WERI-Rb-1 (cell line): ENCODE measurements around the gene NUP62.

ENCODE experiments used
- DNase-seq: peaks from one replicate; pipeline ENCODE4 v3.0.0-alpha.2; 2020
- H3K27ac ChIP-seq: fragments of 250-450 bp; sonication (Bioruptor Pico); 2 replicates; pipeline ENCODE4 v1.5.1; 2020; ENCODE audit warnings: mild to moderate bottlenecking, moderate library complexity
- H3K27me3 ChIP-seq: fragments of 250-450 bp; sonication (Bioruptor Pico); 2 replicates; pipeline ENCODE4 v1.5.1; 2021; ENCODE audit warnings: mild to moderate bottlenecking, low read depth, moderate library complexity; ENCODE audit not compliant: insufficient read depth, severe bottlenecking
- H3K36me3 ChIP-seq: fragments of 250-450 bp; sonication (Bioruptor Pico); 2 replicates; pipeline ENCODE4 v1.5.1; 2020; ENCODE audit warnings: mild to moderate bottlenecking, moderate library complexity
- H3K4me3 ChIP-seq: 2 replicates; pipeline ENCODE4 v1.5.1; 2011; ENCODE audit warnings: low read depth, mild to moderate bottlenecking, control low read depth, low read length
- H3K9me3 ChIP-seq: fragments of 250-450 bp; sonication (Bioruptor Pico); 2 replicates; pipeline ENCODE4 v1.5.1; 2021; ENCODE audit warnings: mild to moderate bottlenecking, moderate library complexity; ENCODE audit not compliant: severe bottlenecking
- CTCF ChIP-seq: IDR thresholded peaks from 2 replicates; pipeline ENCODE4 v1.5.1; 2011; ENCODE audit warnings: low read depth, mild to moderate bottlenecking, control low read depth, inconsistent platforms, low read length

The NUP62 gene

GRCh38 chr19:49929121-49929610, at the start of gene NUP62, which contains the start of gene ATF5:
NUP62 (minus strand) TSS chr19:49929504; CDS start chr19:49909807, 19,697 bp downstream.
ATF5 (plus strand) TSS chr19:49929205; CDS start chr19:49930851, 1,646 bp downstream.
- Histone ChIP-seq H3K36me3 (peaks cover 51% of the 10 kb centered on the region), H3K27ac (peak within 1 kb of the TSS; percentile 100), H3K27me3 (no peaks in the 10 kb centered on the region), H3K9me3 (no peaks in the 10 kb centered on the region), H3K4me3 (peak within 1 kb of the TSS; percentile 99)
- TF ChIP-seq CTCF: no peak
- peak; percentile 94 for DNase-seq

GRCh38 chr19:49978324-49978723, 49.0 kb upstream of the NUP62 start:
- Histone ChIP-seq H3K27me3 (no peaks in the 10 kb centered on the region), H3K36me3 (no peaks in the 10 kb centered on the region), H3K9me3 (no peaks in the 10 kb centered on the region), H3K27ac (no peak overlapping the region), H3K4me3 (no peak overlapping the region)
- no peak for TF ChIP-seq CTCF
- DNase-seq: no peak

- Histone ChIP-seq H3K36me3 (no peaks in the 10 kb centered on the region), H3K4me3 (no peak overlapping the region), H3K27me3 (no peaks in the 10 kb centered on the region), H3K9me3 (no peaks in the 10 kb centered on the region), H3K27ac (no peak overlapping the region)
- no peak for TF ChIP-seq CTCF
- no peak for DNase-seq
These were observed 48.6 kb upstream of the NUP62 start for GRCh38 chr19:49977881-49978280.

GRCh38 chr19:49977076-49977475, 47.8 kb upstream of the NUP62 start:
- Histone ChIP-seq H3K27me3 (no peaks in the 10 kb centered on the region), H3K27ac (no peak overlapping the region), H3K9me3 (no peaks in the 10 kb centered on the region), H3K4me3 (no peak overlapping the region), H3K36me3 (no peaks in the 10 kb centered on the region)
- DNase-seq: no peak
- no peak for TF ChIP-seq CTCF

GRCh38 chr19:49976496-49976895, 47.2 kb upstream of the NUP62 start:
- no peak for DNase-seq
- Histone ChIP-seq H3K27me3 (no peaks in the 10 kb centered on the region), H3K9me3 (no peaks in the 10 kb centered on the region), H3K36me3 (no peaks in the 10 kb centered on the region), H3K27ac (no peak overlapping the region), H3K4me3 (no peak overlapping the region)
- TF ChIP-seq CTCF: no peak

- Histone ChIP-seq H3K27me3 (no peaks in the 10 kb centered on the region), H3K27ac (no peak overlapping the region), H3K36me3 (no peaks in the 10 kb centered on the region), H3K4me3 (no peak overlapping the region), H3K9me3 (no peaks in the 10 kb centered on the region)
- DNase-seq: no peak
- TF ChIP-seq CTCF: no peak
These were observed 45.7 kb upstream of the NUP62 start for GRCh38 chr19:49975051-49975450.
